Measurements from ENCODE around the gene CAVIN1.
A peak's percentile ranks its signal among the peaks of the same experiment; 100 is the strongest.

Gene CAVIN1

DNA sequence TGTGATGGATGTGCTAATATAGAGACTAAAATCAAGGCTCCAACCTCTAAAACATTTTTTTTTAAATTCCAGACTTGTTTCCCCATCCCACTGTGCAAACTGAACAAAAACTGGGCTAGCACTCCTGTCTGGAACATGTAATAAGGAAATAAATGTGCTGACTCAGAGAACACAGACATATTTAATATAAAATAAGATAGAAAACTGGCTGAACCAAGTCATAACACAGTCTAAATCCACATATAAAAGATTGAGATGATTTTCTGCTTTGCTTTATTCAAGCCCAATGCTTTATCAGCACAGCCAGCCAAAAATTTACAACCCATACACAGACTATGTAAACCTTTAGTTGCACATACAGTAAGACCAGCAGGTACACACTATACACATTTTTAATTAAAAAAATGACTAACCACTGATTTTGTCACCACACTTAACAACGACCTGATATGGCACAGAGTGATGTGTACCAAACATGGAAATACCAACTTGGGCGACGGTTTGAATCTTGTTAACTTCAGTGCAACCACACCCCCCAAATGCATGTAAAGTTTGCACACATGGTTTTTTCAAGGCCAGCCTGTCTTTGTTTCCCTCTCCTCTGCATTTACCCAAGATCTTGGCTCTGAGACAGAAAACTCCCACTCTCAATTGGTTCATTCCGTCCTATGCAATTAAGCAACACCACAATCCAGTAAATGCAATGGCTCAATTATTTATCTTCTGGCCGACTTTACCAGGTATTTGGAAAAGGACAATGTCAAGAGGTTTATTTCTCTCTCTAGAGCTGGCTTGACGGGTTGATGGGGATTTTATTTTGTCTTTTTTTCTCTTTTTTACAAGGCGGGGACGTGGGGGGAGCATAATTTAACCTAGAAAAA is 36.0 kb downstream of the CAVIN1 start:
- TF ChIP-seq, protein P1, sequence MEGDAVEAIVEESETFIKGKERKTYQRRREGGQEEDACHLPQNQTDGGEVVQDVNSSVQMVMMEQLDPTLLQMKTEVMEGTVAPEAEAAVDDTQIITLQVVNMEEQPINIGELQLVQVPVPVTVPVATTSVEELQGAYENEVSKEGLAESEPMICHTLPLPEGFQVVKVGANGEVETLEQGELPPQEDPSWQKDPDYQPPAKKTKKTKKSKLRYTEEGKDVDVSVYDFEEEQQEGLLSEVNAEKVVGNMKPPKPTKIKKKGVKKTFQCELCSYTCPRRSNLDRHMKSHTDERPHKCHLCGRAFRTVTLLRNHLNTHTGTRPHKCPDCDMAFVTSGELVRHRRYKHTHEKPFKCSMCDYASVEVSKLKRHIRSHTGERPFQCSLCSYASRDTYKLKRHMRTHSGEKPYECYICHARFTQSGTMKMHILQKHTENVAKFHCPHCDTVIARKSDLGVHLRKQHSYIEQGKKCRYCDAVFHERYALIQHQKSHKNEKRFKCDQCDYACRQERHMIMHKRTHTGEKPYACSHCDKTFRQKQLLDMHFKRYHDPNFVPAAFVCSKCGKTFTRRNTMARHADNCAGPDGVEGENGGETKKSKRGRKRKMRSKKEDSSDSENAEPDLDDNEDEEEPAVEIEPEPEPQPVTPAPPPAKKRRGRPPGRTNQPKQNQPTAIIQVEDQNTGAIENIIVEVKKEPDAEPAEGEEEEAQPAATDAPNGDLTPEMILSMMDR (IDR thresholded peaks at IDR 0.05; ENCODE audit: control insufficient read depth, extremely low read depth, insufficient read depth) = no peak
- DNase-seq (ENCODE audit: low read depth) = peak; percentile 62
- peak overlapping the region; percentile 90 for H3K4me3 ChIP-seq (ENCODE audit: low read depth, low read length)

DNA sequence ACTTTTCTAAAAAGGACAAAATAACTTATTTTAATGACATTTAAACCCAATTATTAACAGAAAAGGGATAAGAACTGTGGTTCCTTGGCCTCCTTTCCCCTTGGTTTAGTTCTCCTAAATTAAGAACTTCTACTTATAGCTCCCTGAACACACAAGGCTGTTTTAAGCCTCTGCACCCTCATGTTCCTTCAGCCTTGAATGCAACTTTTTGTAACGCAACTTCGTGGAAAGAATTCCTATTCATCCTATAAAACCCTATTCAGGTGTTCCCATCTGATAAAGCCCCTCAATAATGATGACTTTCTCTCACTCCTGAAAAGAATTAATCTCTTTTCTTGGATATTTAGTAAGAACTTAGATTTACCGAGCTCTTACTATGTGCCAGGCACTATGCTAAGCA is 41.2 kb downstream of the CAVIN1 start:
- TF ChIP-seq, protein P1 (IDR thresholded peaks at IDR 0.05; ENCODE audit: control insufficient read depth, extremely low read depth, insufficient read depth) = no peak
- no peak overlapping the region for H3K4me3 ChIP-seq (ENCODE audit: low read depth, low read length)
- no peak for DNase-seq (ENCODE audit: low read depth)

DNA sequence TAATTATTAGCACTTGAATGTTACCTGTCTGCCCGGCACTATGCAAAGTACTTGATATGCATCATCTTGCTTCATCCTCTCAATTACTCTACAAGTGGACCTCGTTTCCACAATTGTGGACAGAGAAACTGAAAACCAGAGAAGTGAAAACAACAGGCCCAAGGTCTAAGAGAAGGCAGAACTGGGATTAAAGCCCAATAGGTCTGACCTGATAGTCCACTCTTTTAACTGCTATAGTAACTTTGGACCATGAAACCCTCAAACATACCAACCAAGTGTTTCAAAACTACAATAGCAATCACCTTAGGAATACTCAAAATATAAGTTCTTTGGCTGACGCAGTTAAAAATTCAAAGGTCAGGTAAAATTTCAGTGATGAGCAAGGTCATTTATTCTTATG is 42.1 kb downstream of the CAVIN1 start:
- no peak overlapping the region for H3K4me3 ChIP-seq (ENCODE audit: low read depth, low read length)

DNA sequence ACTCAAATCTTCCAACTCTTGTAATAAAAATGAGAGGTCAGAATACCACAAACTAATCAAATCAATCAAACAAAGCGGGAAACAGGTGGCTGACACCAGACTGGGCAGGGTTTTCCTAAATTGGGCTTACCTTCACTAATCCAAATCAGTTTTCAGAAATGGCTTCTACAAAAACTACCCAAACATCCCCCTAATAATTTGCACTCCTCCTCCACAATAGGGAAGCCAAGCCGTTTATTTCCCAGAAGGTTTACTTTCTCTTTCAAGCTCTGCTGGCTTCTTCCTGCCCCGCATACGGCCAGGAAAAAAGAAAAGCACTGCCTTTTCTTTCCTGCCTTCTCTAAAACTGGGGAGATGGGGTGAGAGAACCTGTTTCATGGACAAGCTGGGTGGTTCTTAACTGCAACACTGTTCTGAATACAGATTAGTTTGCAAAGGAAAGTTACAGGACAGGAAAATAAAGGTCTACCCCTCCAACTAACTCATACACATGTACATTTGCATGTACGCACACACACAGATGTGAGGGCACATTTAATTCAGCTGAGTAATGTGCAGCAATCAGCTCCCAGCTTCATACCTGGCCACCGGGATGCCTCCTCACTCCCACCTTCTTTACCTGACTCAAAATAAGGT is 44.0 kb downstream of the CAVIN1 start:
- peak overlapping the region; percentile 40 for H3K4me3 ChIP-seq (ENCODE audit: low read depth, low read length)
- TF ChIP-seq, protein P1 (IDR thresholded peaks at IDR 0.05; ENCODE audit: control insufficient read depth, extremely low read depth, insufficient read depth) = no peak
- DNase-seq (ENCODE audit: low read depth) = no peak

More for the DNA sequence above, 42.1 kb downstream of the CAVIN1 start:
- no peak for DNase-seq (ENCODE audit: low read depth)
- TF ChIP-seq, protein P1 (IDR thresholded peaks at IDR 0.05; ENCODE audit: control insufficient read depth, extremely low read depth, insufficient read depth) = no peak

DNA sequence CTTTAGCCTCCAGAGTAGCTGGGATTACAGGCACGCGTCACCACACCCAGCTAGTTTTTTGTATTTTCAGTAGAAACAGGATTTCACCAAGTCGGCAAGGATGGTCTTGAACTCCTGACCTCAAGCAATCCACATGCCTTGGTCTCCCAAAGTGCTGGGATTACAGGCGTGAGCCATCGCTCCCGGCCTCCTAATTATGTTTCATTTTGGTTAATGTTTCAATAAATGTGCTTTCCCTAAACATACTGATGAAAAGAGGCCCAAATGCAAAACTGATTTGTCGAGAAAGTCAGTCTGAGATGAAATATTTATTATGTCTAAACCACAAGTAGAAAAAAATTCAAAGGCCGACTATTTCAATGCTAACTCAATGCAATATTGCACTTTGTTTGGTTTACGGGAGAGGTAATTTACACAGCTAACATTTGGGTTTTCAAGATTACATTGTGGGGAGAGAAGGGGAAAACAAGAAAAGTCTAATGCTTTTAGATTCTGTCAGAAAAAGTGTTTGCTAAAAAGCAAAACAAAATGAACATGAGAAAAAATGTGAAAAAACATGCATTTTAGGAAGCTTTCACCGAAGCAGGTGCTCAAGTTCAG is 44.6 kb downstream of the CAVIN1 start:
- TF ChIP-seq, protein P1 (IDR thresholded peaks at IDR 0.05; ENCODE audit: control insufficient read depth, extremely low read depth, insufficient read depth) = no peak
- no peak for DNase-seq (ENCODE audit: low read depth)
- peak overlapping the region; percentile 40 for H3K4me3 ChIP-seq (ENCODE audit: low read depth, low read length)

DNA sequence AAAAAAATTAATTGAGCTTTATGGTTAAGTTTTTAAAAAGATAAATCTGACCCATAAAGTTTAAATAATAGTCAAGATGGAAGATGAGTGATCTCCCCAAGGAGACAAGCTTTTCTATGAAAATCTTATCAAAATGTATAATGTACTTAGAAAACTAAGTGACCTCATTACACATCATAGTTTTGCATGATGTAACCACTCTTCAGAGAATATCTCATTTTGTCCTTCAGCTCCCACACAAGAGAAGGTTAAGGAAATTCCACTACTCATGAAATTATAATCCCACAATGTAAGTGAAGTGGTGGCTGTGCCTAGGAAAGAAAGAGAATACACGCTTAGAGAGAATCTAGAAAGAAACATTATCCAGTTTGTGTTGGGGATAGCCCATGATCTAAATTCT is 49.2 kb downstream of the CAVIN1 start:
- TF ChIP-seq, protein P1 (IDR thresholded peaks at IDR 0.05; ENCODE audit: control insufficient read depth, extremely low read depth, insufficient read depth) = no peak
- no peak overlapping the region for H3K4me3 ChIP-seq (ENCODE audit: low read depth, low read length)
- DNase-seq (ENCODE audit: low read depth) = no peak
